Measurements from ENCODE around the gene PITPNC1. TPM values are rescaled to one million over a fixed set of nuclear protein-coding genes. Genes with fewer than 3 reads are reported as not detected.
A peak's percentile ranks its signal among the peaks of the same experiment; 100 is the strongest.

The PITPNC1 gene
- total and polyA plus RNA-seq, 2 of the 13 experiments (the other 11 are each of a cell fraction or from before 2014, with no cell fraction given): 4.1 to 5.7 TPM

DNA sequence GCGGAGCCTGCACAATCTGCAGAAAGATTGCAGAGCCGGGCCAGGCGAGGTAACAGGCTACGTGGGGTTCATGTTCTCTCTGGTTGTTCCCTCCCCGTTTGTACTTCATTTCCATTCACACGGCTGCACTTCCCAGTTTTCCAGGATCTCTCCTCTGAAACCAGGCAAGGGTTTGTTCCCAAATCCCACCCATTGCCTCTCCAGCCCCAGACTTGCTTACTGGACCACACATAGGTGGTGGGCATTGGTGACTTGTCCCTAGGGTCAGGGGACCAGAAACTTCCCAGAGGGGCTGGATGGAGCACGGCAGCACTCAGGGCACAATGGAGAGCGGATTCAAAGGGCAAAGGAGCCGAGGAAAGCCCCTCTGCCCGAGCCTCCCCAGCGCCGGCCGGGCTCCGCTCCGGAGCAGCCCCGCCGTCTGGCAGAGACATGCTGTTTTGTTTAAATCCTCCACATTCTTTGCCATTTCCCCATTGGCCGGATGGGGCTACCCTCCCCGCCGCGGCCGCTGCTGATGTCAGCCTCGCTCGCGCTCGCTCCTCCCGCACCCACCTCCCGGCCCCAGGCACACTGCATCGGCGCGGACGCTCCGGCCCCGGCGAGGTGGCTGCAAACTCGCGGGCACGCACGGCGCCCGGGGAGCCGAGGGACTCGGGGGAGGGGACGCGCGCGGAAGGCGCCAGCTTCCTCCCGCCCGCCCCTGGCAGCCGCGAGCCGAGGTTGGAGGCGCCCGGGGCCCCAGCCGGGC lies at the start of gene PITPNC1 (continued):
- TF ChIP-seq ZNF430 (CRISPR knock-in tag; IDR thresholded peaks at IDR 0.05) (peak; percentile 46; the same call in 1 of the 2 replicates), ZNF468 (CRISPR knock-in tag; IDR thresholded peaks at IDR 0.05) (no peak), HMGA1 (CRISPR knock-in tag; conservative IDR thresholded peaks at IDR 0.05) (no peak), ATAD3A (CRISPR knock-in tag; IDR thresholded peaks at IDR 0.05) (no peak), TCF7L2 (IDR thresholded peaks at IDR 0.05; ENCODE audit: low read depth, low read length) (no peak), CCDC6 (CRISPR knock-in tag; IDR thresholded peaks at IDR 0.05) (peak; percentile 72; the same call in 1 of the 2 replicates), ZNF816 (CRISPR knock-in tag; IDR thresholded peaks at IDR 0.05; ENCODE audit: borderline replicate concordance) (no peak), KLF9 (CRISPR knock-in tag; IDR thresholded peaks at IDR 0.05; ENCODE audit: low read depth) (no peak), KDM5A (IDR thresholded peaks at IDR 0.05; ENCODE audit: borderline replicate concordance, low read length) (no peak), WIZ (CRISPR knock-in tag; IDR thresholded peaks at IDR 0.05) (no peak), RFX3 (CRISPR knock-in tag; IDR thresholded peaks at IDR 0.05) (no peak), ZNF3 (CRISPR knock-in tag; IDR thresholded peaks at IDR 0.05) (no peak), TBP (CRISPR knock-in tag; IDR thresholded peaks at IDR 0.05) (no peak), FOXA1 (IDR thresholded peaks at IDR 0.05) (no peak), FOXA1 (CRISPR knock-in tag; IDR thresholded peaks at IDR 0.05) (0 out of 2 replicates have a peak, but pooled peaks have one; percentile 3), ZNF75D (CRISPR knock-in tag; IDR thresholded peaks at IDR 0.05; ENCODE audit: borderline replicate concordance) (no peak), ZNF564 (CRISPR knock-in tag; IDR thresholded peaks at IDR 0.05) (no peak; the same call in none of the 2 replicates), ZFP36 (IDR thresholded peaks at IDR 0.05; ENCODE audit: borderline replicate concordance, low read depth, low read length, partially characterized antibody) (no peak), ZNF350 (CRISPR knock-in tag; IDR thresholded peaks at IDR 0.05; ENCODE audit: borderline replicate concordance, low read depth) (no peak), ZNF761 (CRISPR knock-in tag; conservative IDR thresholded peaks at IDR 0.05) (peak; percentile 78), NFKBIZ (CRISPR knock-in tag; IDR thresholded peaks at IDR 0.05) (no peak)
- TF ChIP-seq, protein P1, sequence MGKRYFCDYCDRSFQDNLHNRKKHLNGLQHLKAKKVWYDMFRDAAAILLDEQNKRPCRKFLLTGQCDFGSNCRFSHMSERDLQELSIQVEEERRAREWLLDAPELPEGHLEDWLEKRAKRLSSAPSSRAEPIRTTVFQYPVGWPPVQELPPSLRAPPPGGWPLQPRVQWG (CRISPR knock-in tag; IDR thresholded peaks at IDR 0.05; ENCODE audit: borderline replicate concordance, low read depth): no peak
- TF ChIP-seq, protein P2, sequence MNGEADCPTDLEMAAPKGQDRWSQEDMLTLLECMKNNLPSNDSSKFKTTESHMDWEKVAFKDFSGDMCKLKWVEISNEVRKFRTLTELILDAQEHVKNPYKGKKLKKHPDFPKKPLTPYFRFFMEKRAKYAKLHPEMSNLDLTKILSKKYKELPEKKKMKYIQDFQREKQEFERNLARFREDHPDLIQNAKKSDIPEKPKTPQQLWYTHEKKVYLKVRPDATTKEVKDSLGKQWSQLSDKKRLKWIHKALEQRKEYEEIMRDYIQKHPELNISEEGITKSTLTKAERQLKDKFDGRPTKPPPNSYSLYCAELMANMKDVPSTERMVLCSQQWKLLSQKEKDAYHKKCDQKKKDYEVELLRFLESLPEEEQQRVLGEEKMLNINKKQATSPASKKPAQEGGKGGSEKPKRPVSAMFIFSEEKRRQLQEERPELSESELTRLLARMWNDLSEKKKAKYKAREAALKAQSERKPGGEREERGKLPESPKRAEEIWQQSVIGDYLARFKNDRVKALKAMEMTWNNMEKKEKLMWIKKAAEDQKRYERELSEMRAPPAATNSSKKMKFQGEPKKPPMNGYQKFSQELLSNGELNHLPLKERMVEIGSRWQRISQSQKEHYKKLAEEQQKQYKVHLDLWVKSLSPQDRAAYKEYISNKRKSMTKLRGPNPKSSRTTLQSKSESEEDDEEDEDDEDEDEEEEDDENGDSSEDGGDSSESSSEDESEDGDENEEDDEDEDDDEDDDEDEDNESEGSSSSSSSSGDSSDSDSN (CRISPR knock-in tag; IDR thresholded peaks at IDR 0.05): peak; percentile 95
- TF ChIP-seq, protein P3, sequence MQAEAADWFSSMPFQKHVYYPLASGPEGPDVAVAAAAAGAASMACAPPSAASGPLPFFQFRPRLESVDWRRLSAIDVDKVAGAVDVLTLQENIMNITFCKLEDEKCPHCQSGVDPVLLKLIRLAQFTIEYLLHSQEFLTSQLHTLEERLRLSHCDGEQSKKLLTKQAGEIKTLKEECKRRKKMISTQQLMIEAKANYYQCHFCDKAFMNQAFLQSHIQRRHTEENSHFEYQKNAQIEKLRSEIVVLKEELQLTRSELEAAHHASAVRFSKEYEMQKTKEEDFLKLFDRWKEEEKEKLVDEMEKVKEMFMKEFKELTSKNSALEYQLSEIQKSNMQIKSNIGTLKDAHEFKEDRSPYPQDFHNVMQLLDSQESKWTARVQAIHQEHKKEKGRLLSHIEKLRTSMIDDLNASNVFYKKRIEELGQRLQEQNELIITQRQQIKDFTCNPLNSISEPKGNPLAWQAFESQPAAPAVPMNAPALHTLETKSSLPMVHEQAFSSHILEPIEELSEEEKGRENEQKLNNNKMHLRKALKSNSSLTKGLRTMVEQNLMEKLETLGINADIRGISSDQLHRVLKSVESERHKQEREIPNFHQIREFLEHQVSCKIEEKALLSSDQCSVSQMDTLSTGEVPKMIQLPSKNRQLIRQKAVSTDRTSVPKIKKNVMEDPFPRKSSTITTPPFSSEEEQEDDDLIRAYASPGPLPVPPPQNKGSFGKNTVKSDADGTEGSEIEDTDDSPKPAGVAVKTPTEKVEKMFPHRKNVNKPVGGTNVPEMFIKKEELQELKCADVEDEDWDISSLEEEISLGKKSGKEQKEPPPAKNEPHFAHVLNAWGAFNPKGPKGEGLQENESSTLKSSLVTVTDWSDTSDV (CRISPR knock-in tag; IDR thresholded peaks at IDR 0.05): no peak
- TF ChIP-seq, protein P4, sequence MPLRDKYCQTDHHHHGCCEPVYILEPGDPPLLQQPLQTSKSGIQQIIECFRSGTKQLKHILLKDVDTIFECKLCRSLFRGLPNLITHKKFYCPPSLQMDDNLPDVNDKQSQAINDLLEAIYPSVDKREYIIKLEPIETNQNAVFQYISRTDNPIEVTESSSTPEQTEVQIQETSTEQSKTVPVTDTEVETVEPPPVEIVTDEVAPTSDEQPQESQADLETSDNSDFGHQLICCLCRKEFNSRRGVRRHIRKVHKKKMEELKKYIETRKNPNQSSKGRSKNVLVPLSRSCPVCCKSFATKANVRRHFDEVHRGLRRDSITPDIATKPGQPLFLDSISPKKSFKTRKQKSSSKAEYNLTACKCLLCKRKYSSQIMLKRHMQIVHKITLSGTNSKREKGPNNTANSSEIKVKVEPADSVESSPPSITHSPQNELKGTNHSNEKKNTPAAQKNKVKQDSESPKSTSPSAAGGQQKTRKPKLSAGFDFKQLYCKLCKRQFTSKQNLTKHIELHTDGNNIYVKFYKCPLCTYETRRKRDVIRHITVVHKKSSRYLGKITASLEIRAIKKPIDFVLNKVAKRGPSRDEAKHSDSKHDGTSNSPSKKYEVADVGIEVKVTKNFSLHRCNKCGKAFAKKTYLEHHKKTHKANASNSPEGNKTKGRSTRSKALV (CRISPR knock-in tag; IDR thresholded peaks at IDR 0.05): 0 out of 2 replicates have a peak, but pooled peaks have one; percentile 3
